SH-SY5Y (cell line): Measurements from ENCODE around the gene RAD9A.

Source experiments
- GATA2 ChIP-seq: IDR thresholded peaks from 2 replicates; pipeline ENCODE4 v1.6.1; 2011; ENCODE audit warnings: mild to moderate bottlenecking, low read depth, low read length
- GATA3 ChIP-seq: IDR thresholded peaks from 2 replicates; pipeline ENCODE4 v1.6.1; 2011; ENCODE audit warnings: low read depth, mild to moderate bottlenecking, low read length, moderate library complexity

DNA sequence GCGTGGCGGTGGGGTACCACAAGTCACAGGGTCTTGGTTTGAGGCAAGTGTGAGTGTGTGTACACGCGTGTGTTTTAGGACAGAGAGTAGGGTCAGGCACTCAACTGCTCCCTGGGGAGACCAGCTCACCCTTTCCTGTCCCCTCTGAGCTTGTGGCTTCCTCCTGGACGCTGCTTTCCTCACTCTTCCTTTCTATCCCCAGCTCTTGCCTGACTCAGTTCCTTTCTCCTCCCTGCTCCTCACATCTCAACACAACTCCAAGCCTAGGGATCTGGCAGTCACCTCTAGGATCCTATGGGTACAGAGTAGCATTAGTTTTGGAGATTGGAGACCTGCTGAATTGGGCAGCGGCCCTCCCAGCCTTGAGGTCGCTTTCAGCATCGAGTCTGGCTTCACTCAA is 22.5 kb upstream of the RAD9A start:
- TF ChIP-seq GATA2 (no peak), GATA3 (no peak)
